Fibroblast of gingiva (primary cell): ENCODE measurements around the gene POC1A.

Experiments used
- DNase-seq: peaks from one replicate; pipeline ENCODE4 v3.0.0-alpha.2; 2011; ENCODE audit warnings: low read depth

Gene POC1A

DNA sequence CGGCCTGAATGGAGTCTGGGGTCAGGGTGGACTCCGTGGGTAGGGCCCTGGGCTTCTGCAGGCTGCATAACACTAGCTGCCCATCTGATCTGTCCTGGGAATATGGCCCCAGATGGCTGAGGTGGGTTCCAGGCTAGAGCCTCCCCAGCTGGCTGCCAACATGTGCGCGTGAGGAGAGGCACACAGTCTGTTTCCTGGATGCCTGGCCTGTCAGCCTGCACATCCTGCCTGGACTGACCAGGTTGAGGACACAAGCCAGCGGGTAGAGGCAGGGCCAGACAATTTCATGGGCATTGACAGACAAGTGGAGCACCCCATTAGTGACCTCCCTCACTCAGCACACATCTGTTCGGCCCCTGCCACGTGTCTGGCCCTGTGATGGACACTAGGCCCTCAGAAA lies 128.8 kb downstream of the POC1A start:
- no peak for DNase-seq
